AML-193 (cell line): ENCODE measurements around the gene CLASP1.
"Not testable (repeated sequence)": the region's sequence is repeated elsewhere in the genome, so short reads cannot be mapped to it uniquely, and the experiment has no call there.

Experiments
- DNase-seq, 2 experiments: peaks; one replicate each; lab custom pipeline; 2025; lab: John Stamatoyannopoulos, UW

CLASP1 gene

GRCh38 chr2:121662656-121663055 lies 13.4 kb upstream of the CLASP1 start:
- no peak for DNase-seq

- DNase-seq, result no peak
These were observed 10.7 kb upstream of the CLASP1 start for GRCh38 chr2:121659933-121660332.

GRCh38 chr2:121658393-121658792 lies 9.1 kb upstream of the CLASP1 start:
- DNase-seq, result not testable (repeated sequence)

- no peak for DNase-seq
These were observed 3.8 kb upstream of the CLASP1 start for GRCh38 chr2:121653035-121653434.

GRCh38 chr2:121650315-121650930 lies 1.2 kb upstream of the CLASP1 start:
- DNase-seq, result no peak

GRCh38 chr2:121649596-121650314 lies 493 bp upstream of the CLASP1 start:
- peak; percentile 96 for DNase-seq

- peak in 1 of 2 experiments; percentile 28 for DNase-seq
These were observed 785 bp downstream of the CLASP1 start for GRCh38 chr2:121648206-121649148.

GRCh38 chr2:121647396-121647795 lies 1.9 kb downstream of the CLASP1 start:
- no peak for DNase-seq

- DNase-seq, result no peak
These were observed 4.5 kb downstream of the CLASP1 start for GRCh38 chr2:121644715-121645114.

- DNase-seq, result no peak
These were observed 5.4 kb downstream of the CLASP1 start for GRCh38 chr2:121643877-121644276.

GRCh38 chr2:121640380-121641316 lies 8.6 kb downstream of the CLASP1 start:
- DNase-seq, result no peak

GRCh38 chr2:121639846-121640245 lies 9.4 kb downstream of the CLASP1 start:
- DNase-seq, result not testable (repeated sequence)

- peak; percentile 66 to 81 for DNase-seq
These were observed 10.9 kb downstream of the CLASP1 start for GRCh38 chr2:121638333-121638732.

- no peak for DNase-seq
These were observed 13.9 kb downstream of the CLASP1 start for GRCh38 chr2:121635371-121635770.

- no peak for DNase-seq
These were observed 14.6 kb downstream of the CLASP1 start for GRCh38 chr2:121634354-121635307.

- no peak for DNase-seq
These were observed 15.8 kb downstream of the CLASP1 start for GRCh38 chr2:121633463-121633862.

GRCh38 chr2:121627525-121628050 lies 21.7 kb downstream of the CLASP1 start:
- no peak for DNase-seq

- DNase-seq, result no peak
These were observed 22.3 kb downstream of the CLASP1 start for GRCh38 chr2:121626777-121627524.

- DNase-seq, result no peak
These were observed 23.3 kb downstream of the CLASP1 start for GRCh38 chr2:121625953-121626352.
